GM19438 (cell line): ENCODE data around the gene RPS17.
"Not testable (repeated sequence)": the region's sequence is repeated elsewhere in the genome, so short reads cannot be mapped to it uniquely, and the experiment has no call there.

Source experiments
- ATAC-seq: cut with Tn5 transposase; IDR thresholded peaks from one replicate; pipeline ENCODE4 v1.9.1; 2021; ENCODE audit warnings: low read depth; ENCODE audit not compliant: unreplicated experiment

The RPS17 gene

DNA sequence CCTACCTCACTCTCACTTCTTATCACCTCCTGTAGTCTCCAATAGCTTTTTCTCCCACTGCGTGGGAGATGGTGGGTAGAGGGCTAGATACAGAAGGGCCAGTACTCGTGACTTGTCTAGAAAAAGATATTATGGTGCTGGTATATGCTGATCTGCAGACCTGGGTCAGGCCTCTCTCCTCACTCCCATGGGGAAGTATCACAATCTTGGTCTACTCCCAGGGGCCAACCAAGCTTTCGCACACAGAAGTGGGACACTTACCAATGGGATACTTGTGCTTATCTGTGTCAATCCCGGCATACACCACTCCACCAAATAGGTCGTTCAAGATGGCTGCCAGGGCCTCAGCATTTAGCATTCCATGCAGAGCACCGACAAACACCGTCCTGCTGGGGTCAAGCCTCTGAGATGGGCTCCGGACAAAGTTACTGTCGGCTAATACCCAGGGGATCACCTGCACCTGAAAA is 9.0 kb upstream of the RPS17 start:
- no peak for ATAC-seq

- no peak for ATAC-seq
Measured at GRCh38 chr15:82548700-82549099, 8.4 kb upstream of the RPS17 start.

GRCh38 chr15:82545478-82545877 is 5.2 kb upstream of the RPS17 start:
- ATAC-seq: no peak

GRCh38 chr15:82545002-82545401 is 4.7 kb upstream of the RPS17 start:
- no peak for ATAC-seq

- ATAC-seq: no peak
Measured at GRCh38 chr15:82544431-82544830, 4.2 kb upstream of the RPS17 start.

DNA sequence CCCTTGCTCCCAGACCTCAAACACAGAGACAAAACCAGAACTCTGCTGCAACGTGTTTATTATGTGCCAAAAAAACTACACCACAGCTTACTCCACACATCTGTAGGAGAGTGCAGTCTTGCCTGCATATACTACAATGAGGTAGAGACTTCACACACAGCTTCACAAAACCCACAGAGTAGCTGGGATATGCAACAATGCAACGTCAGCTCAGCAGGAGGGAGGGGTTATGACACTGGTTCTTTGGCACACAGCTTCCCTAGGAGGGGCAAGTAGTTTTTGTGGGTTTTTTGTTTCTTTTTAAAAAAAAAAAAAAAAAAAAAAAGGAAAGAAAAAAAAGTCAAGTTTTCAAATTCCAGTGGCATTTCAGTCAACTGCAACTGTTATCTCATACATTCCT is 2.9 kb upstream of the RPS17 start:
- ATAC-seq: no peak

DNA sequence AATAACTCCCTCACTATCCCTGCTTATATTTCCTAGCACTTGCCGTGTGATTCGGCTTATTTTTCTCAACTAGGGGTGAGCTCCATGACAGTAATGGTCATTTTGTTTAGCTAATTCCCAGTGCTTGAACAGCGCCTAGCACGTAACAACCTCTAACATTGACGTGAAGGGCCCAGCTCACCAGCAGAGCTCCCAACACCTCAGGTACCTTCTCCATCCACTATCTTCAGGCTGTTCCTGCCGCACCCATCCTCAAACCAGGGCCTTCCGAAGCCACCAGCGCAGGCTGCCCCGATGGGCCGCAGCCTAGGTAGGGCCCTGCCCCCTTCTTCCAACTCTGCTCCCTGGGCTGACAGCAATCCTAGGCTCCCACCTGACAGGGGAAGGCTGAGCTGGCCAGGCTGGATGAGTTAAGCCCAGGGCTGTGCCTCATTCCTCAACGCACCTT is 751 bp upstream of the RPS17 start:
- no peak for ATAC-seq

DNA sequence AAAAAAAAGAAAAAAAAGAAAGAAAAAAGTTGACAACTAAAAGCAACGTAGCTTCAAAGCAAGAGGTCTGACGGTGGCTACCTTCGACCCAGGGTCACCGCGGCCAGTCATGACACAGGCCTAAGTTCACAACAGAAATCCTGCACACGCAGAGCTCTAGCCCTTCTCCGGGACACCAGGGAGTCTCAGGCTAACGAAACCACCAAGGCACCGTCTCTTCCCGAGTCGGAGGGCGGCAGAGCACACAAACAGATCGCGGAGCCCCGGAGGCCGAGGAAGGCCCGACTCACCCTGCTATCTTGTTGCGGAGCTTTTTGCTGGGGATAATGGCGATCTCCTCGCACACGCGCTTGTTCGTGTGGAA is 584 bp downstream of the RPS17 start:
- no peak for ATAC-seq

DNA sequence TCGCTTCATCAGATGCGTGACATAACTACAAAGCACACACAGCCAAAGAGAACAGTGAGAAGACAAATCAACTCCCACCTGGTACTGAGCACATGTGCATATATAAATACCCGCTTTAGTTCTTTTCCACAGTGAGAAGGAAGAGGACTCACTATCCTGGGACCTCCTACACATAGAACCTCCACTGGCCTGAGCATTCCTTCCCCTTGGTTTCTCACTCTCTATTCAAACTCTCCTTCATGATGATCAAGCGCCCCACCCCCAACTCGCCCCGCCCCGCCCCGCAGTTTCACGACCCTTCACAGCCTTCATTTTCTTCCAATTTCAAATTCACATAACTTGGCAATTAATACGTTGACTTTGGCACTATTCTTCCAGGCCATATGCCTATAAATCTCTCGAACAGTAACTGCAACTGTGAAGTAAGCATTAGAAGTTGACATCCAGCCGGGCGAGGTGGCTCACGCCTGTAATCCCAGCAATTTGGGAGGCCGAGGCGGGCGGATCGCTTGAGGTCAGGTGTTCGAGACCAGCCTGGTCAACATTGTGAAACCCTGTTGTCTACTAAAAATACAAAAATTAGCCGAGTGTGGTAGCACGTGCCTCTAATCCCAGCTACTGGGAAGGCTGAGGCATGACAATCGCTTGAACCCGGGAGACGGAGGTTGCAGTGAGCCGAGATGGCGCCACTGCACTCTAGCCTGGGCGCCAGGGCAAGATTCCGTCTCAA is 1.1 kb downstream of the RPS17 start:
- no peak for ATAC-seq

DNA sequence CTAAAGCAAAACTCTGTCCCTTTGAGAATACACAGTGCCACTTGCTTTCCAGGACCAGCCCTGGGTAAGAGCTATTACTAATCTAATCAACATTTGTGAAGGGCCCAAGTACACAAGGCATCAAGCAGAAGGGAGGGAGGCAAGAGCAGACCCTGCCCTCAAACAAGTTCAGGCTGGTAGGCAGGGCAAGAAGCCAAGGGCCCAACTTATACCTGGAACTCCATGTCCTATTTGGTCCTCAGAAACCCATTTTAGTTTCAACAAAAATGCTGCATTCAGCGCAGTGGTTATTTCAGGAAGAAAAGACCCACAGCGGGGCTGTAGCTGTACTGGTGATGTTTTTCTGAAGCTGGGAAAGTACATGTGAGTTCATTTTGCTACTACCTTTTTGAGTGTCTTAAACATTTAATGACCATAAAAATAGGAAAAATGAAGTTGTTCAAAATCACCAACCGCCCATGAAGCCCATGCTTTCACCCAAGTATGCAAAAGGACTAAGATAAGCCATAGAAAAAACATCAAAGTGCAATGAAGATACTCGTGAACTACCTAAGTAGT is 2.8 kb downstream of the RPS17 start:
- ATAC-seq: no peak

DNA sequence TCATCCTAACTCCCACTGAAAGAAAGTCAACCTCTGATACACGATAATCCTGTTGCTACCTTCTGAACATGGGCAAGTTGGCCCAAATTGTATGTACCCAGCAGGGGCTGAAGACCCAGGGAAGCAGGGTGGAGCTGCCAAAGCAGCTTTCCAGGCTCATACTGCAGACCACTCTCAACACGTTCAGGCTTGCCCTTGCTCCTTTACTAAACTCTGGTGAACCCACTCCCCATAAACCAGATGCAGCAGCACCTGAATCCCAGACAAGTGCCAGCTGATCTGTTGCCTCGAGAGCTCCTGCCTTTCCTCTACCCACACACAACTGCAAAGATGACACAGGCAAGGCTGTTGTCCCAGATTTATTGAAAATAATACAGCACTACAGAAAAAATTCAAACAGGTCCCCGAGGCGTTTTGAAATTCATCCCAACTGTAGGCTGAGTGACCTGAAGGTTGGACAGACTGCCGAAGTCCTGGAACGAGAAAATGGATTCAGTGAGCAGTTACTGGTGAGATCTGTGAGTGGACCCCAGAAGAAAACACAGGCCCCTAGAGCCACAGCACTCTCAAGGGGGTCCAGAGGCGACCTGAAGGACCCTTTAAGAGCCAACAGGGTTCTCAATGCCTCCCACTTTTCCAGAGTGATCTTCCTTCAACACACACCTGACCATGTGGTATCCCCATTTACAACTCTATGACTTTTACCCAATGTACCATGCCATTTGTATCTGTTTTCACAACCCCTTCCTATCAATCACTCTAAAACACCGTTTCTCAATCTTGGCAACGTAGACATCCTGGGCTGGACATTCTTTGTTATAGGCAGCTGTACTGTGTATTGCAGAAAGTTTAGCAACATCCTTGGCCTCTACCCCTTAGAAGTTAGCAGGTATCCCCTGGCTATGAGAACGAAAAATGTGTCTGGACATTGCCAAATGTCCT is 3.6 kb downstream of the RPS17 start:
- no peak for ATAC-seq

GRCh38 chr15:82535566-82536408 is 4.5 kb downstream of the RPS17 start:
- no peak for ATAC-seq

DNA sequence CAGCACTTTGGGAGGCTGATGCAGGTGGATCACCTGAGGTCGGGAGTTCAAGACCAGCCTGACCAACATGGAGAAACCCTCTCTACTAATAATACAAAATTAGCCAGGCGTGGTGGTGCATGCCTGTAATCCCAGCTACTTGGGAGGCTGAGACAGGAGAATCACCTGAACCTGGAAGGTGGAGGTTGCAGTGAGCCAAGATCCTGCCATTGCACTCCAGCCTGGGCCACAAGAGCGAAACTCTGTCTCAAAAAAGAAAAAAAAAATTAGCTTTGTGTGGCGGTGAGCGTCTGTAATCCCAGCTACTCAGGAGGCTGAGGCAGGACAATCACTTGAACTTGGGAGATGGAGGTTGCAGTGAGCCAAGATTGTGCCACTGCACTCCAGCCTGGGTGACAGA is 5.1 kb downstream of the RPS17 start:
- ATAC-seq: not testable (repeated sequence)

- not testable (repeated sequence) for ATAC-seq
Measured at GRCh38 chr15:82534457-82534861, 5.8 kb downstream of the RPS17 start.

- ATAC-seq: no peak
Measured at GRCh38 chr15:82533801-82534200, 6.5 kb downstream of the RPS17 start.

GRCh38 chr15:82532991-82533481 is 7.2 kb downstream of the RPS17 start:
- ATAC-seq: no peak

GRCh38 chr15:82532383-82532990 is 7.8 kb downstream of the RPS17 start:
- ATAC-seq: no peak

DNA sequence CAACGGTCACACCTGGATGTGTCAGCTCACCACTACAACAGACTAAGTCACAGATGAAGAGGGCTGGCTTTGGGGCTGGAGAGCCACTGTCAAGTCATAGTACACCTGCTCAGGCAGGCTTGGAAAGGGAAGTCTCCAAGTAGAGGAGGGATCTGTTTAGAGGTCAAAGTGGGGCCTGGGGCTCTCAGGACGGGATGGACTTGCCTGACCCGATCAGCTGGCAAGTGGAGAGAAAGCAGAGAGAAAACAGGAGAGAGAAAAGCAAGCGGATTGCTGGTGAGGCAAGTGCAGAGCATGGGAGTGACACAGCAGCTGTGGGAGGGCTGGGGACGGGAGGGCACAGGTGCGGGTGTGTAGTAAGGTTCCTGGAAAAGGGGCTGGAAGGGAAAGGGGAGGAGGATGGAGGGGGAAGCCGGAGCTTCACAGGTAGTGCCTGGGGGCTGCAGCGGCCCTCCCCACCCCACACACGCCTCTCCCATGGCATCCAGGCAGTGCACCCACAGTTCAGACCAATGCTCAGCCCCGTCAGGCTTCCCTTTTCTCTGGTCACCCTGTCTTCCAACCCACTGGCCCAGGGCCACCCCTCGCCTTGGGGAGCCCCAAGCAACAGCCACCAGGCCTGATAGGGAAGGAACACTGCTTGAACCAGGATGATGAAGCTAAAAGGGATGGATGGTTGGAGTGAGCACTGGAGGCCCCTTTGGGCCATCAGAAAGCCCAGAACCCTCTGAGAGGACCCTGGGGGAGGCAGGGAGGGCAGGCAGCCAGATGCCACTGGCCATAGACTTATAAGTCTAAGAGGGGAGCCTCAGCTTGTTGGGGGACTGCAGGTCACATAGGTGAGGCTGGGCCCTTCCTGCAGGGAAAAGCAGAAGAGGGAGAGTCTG is 8.5 kb downstream of the RPS17 start:
- no peak for ATAC-seq
